Measurements from ENCODE around the gene PDE7B. TPM values are rescaled to one million over a fixed set of nuclear protein-coding genes. Genes with fewer than 3 reads are reported as not detected.

The PDE7B gene
- total and polyA plus RNA-seq, 2 of the 8 experiments (the other 6 are each of a cell fraction or from before 2014, with no cell fraction given): not detected

DNA sequence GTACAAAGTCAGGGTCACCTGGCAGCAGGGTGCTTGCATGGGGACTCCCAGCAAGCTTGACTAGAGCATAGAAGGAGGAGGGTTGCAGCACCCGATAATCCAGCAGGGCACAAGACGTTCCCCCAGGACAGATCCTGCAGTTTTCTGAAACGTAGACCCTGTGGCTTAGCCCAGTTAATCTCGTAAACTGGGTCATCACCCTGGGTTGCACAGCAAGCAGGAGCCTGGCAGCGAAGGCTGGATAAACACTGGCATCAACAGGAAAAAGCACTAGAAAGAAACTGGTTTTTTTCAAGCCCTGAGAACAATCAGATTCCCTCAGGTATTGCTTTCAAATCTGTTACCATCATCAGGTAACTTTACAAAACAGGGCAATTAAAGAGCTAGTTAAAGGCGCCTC lies 92.6 kb downstream of the PDE7B start (continued):
- TF ChIP-seq PHF8 (conservative IDR thresholded peaks at IDR 0.05; ENCODE audit: low read depth, low read length) (no peak), KDM1A (IDR thresholded peaks at IDR 0.05; ENCODE audit: borderline replicate concordance, low read length) (no peak), TBP (IDR thresholded peaks at IDR 0.05; ENCODE audit: low read depth, low read length) (no peak)
- TF ChIP-seq, protein P1, sequence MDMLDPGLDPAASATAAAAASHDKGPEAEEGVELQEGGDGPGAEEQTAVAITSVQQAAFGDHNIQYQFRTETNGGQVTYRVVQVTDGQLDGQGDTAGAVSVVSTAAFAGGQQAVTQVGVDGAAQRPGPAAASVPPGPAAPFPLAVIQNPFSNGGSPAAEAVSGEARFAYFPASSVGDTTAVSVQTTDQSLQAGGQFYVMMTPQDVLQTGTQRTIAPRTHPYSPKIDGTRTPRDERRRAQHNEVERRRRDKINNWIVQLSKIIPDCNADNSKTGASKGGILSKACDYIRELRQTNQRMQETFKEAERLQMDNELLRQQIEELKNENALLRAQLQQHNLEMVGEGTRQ (IDR thresholded peaks at IDR 0.05; ENCODE audit: low read length): no peak

Data from H1 (cell line).